ENCODE data around the gene PPP2R1B. TPM values are rescaled to one million over a fixed set of nuclear protein-coding genes. Genes with fewer than 3 reads are reported as not detected.

PPP2R1B gene
- total RNA-seq, 1 donor from 2014 or later = 7.8 TPM

Other genes starting within 250 kb of the PPP2R1B start
- gene LAYN, start 225.7 kb downstream of the PPP2R1B start, total RNA-seq = 3.7 TPM
- 15.9 TPM for gene SIK2, start 163.9 kb downstream of the PPP2R1B start, total RNA-seq
- 14.5 TPM for gene ALG9, start 105.2 kb upstream of the PPP2R1B start, total RNA-seq
- 1.2 TPM for gene FDXACB1, start 112.8 kb upstream of the PPP2R1B start, total RNA-seq
- gene CFAP68, start 113.2 kb upstream of the PPP2R1B start, total RNA-seq = 27.2 TPM
- 7,453 TPM for gene CRYAB, start 145.4 kb upstream of the PPP2R1B start, total RNA-seq
- gene HSPB2, start 146.3 kb upstream of the PPP2R1B start, total RNA-seq = 43.7 TPM
- 1.9 TPM for gene C11orf52, start 152.5 kb upstream of the PPP2R1B start, total RNA-seq
- 20.7 TPM for gene DIXDC1, start 171.0 kb upstream of the PPP2R1B start, total RNA-seq